Activated B cell treated with CpG ODN at 0.5 μM for 24 hours (primary cell): ENCODE measurements around the gene GZMB. TPM values are rescaled to one million over a fixed set of nuclear protein-coding genes. Genes with fewer than 3 reads are reported as not detected.
"Not testable (repeated sequence)": the region's sequence is repeated elsewhere in the genome, so short reads cannot be mapped to it uniquely, and the experiment has no call there.

Experiments
- ATAC-seq: fragments of 200-7000 bp; cut with Tn5 transposase; one replicate; pipeline ENCODE4 v1.10.0; 2021; ENCODE audit warnings: low read depth, mild to moderate bottlenecking, moderate library complexity
- CTCF ChIA-PET: fragments of 350-600 bp; sonication (Branson Sonifier 250); formaldehyde crosslinking; loops from one replicate; lab custom pipeline; 2021; ENCODE audit warnings: antibody characterized with exemption; lab: Charles Lee
- POLR2A ChIA-PET: fragments of 350-600 bp; sonication (Branson Sonifier 250); formaldehyde crosslinking; loops from one replicate; lab custom pipeline; 2021; ENCODE audit warnings: antibody characterized with exemption; lab: Charles Lee
- DNase-seq: peaks from one replicate; pipeline ENCODE4 v3.0.0; 2022
- H3K27ac Mint-ChIP-seq: one replicate; pipeline ENCODE4 v1.8.0; 2020; ENCODE audit warnings: mixed read lengths
- H3K27me3 Mint-ChIP-seq: one replicate; pipeline ENCODE4 v1.8.0; 2021; ENCODE audit warnings: mixed read lengths
- H3K36me3 Mint-ChIP-seq: one replicate; pipeline ENCODE4 v1.8.0; 2021; ENCODE audit warnings: low read depth, mixed read lengths
- H3K4me1 Mint-ChIP-seq: one replicate; pipeline ENCODE4 v1.8.0; 2021; ENCODE audit warnings: mixed read lengths
- H3K4me3 Mint-ChIP-seq: one replicate; pipeline ENCODE4 v1.8.0; 2020; ENCODE audit warnings: mild to moderate bottlenecking, mixed read lengths
- H3K9me3 Mint-ChIP-seq: one replicate; pipeline ENCODE4 v1.8.0; 2020; ENCODE audit warnings: mixed read lengths
- CTCF ChIP-seq: fragments of 200-600 bp; IDR thresholded peaks from one replicate; pipeline ENCODE4 v1.8.0; 2022; ENCODE audit warnings: antibody characterized with exemption, mild to moderate bottlenecking
- intact Hi-C: fragments of 100-400 bp; cut with micrococcal nuclease; formaldehyde crosslinking; loops from one replicate; pipeline ENCODE4 v1.15.1; 2024
- total RNA-seq: library from RNA; stranded (reverse); gene quantifications from 2 replicates; pipeline ENCODE4 v1.2.3, GENCODE V29; 2022

GZMB gene
- total RNA-seq, 1 donor from 2014 or later: 2.9 TPM

DNA sequence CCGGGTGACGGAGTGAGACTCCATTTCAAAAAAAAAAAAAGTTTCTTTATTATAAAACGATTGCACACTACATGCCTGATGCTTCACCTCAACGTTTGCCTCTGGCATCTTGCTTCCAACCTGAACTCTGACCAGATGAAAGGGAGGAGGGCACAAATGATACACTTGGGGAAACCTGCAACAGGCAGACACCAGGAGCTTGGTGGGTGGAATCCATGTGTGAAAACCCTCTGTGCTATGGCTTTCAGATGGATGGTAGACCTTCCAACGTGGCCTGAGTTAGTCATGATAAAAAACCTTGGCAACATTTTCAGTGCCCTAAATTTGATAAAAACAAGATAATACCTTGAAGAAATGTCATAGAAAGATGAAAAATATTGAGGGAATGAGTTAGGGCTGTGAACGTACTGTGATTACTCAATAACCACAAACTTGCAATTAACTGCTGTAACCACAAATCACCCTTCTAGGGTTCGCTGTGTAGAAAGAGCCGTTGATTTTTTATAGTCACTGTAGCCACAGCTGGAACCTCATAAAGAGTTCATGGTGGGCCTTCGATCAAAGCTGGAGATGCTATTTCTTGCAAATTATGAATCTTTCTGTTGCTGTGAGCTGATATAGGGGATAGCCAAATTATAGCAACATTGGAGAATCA is 26.1 kb upstream of the GZMB start:
- H3K27me3 Mint-ChIP-seq: no peaks in the 10 kb centered on the region
- no peak for TF ChIP-seq CTCF
- H3K9me3 Mint-ChIP-seq: no peaks in the 10 kb centered on the region
- no peak overlapping the region for H3K4me3 Mint-ChIP-seq
- no peak overlapping the region for H3K27ac Mint-ChIP-seq
- ChIA-PET CTCF (no interaction called here), POLR2A (interaction anchor here (0.7 kb wide), 1 partner anchor 40 kb away, joined by 3 read pairs; no protein-coding TSS in a partner anchor)
- intact Hi-C loops: no loop called here
- DNase-seq: no peak
- H3K36me3 Mint-ChIP-seq: no peaks in the 10 kb centered on the region
- no peak for ATAC-seq
- peaks cover 28% of the 10 kb centered on the region for H3K4me1 Mint-ChIP-seq

DNA sequence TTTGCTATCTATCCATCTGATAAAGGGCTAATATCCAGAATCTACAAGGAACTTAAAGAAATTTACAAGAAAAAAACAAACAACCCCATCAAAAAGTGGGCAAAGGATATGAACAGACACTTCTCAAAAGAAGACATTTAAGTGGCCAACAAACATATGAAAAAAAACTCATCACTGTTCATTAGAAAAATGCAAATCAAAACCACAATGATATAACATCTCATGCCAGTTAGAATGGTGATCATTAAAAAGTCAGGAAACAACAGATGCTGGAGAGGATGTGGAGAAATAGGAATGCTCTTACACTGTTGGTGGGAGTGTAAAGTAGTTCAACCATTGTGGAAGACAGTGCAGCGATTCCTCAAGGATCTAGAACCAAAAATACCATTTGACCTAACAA is 14.4 kb upstream of the GZMB start:
- ATAC-seq, H3K4me3 Mint-ChIP-seq, CTCF ChIA-PET, H3K36me3 Mint-ChIP-seq, POLR2A ChIA-PET, DNase-seq, H3K27me3 Mint-ChIP-seq, H3K27ac Mint-ChIP-seq, intact Hi-C loops: not testable (repeated sequence)
- H3K4me1 Mint-ChIP-seq: peaks cover 25% of the 10 kb centered on the region
- H3K9me3 Mint-ChIP-seq: peaks cover 26% of the 10 kb centered on the region

DNA sequence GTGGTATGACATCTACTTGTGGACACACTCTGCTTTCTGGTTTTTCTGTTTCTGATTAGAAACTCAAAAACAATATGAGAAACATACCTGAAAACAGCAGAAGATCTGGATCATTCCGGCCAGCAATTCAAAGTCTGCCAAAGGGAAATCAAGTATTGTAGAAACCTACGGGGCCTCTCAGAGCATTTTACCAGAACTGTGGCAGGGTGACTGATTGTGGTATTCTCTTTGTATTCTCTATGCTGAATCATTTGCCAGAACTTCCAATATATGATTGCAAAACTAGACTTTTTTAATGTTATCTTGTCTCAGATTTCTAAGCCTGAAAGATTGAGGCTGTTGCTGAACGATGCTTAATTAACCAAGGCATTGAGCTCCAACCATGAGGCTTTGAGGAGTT is 5.9 kb upstream of the GZMB start:
- peaks cover 2% of the 10 kb centered on the region for H3K27me3 Mint-ChIP-seq
- no peak overlapping the region for H3K4me3 Mint-ChIP-seq

DNA sequence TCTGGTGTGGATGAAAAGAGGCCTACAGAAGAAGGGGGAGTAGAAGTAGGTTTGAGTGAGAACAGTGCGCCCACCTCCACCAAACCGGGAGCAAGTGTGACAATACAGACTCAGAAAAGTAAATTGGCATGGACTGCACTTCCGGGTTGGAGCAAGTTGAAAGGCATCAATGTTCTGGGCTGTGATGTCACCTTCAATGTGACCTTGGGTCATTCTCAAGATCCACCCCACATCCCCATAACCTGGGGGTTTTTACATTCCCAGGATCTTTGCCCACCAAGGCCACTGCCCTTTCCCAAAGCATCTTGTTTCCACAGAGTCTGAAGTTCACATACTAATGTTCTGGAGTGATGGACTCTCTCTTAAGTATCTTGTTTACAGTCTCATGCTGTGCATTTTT is 5.3 kb upstream of the GZMB start:
- Mint-ChIP-seq H3K9me3 (no peaks in the 10 kb centered on the region), H3K4me1 (no peaks in the 10 kb centered on the region), H3K36me3 (no peaks in the 10 kb centered on the region), H3K27ac (no peak overlapping the region), H3K27me3 (peaks cover 2% of the 10 kb centered on the region), H3K4me3 (no peak overlapping the region)
- POLR2A ChIA-PET: no interaction called here
- DNase-seq (no peak), ATAC-seq (no peak)
- CTCF ChIA-PET: no interaction called here
- TF ChIP-seq CTCF: no peak
- intact Hi-C loops: no loop called here

More for the DNA sequence above, 5.9 kb upstream of the GZMB start:
- no peak for TF ChIP-seq CTCF
- ATAC-seq (no peak), DNase-seq (no peak)
- Mint-ChIP-seq H3K36me3 (no peaks in the 10 kb centered on the region), H3K27ac (no peak overlapping the region), H3K9me3 (no peaks in the 10 kb centered on the region), H3K4me1 (peaks cover 1% of the 10 kb centered on the region)
- ChIA-PET CTCF (no interaction called here), POLR2A (no interaction called here)
- intact Hi-C loops: no loop called here

- H3K4me1 Mint-ChIP-seq: no peaks in the 10 kb centered on the region
- CTCF ChIA-PET: no interaction called here
- no peak for ATAC-seq
- H3K9me3 Mint-ChIP-seq: no peaks in the 10 kb centered on the region
- peaks cover 2% of the 10 kb centered on the region for H3K27me3 Mint-ChIP-seq
- no peak overlapping the region for H3K4me3 Mint-ChIP-seq
- H3K36me3 Mint-ChIP-seq: no peaks in the 10 kb centered on the region
- no peak overlapping the region for H3K27ac Mint-ChIP-seq
- DNase-seq: no peak
- TF ChIP-seq CTCF: no peak
- POLR2A ChIA-PET: no interaction called here
- intact Hi-C loops: no loop called here
Measured at GRCh38 chr14:24633353-24633752, 637 bp downstream of the GZMB start.

DNA sequence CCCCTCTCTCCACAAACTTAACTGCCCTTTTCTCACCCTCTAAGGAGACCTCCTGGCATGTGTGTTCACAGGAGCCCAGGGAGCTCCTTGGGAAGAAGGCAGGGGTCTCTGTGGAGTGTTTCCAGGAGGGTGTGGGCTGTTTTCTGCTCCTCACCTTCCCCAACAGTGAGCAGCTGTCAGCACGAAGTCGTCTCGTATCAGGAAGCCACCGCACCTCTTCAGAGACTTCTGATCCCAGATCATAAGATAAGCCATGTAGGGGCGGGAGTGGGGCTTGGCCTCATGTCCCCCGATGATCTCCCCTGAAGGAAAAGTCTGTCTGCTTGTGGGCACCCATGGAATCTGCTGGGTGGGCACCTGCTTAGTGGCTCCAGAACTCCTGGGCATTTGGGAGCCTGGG is 1.2 kb downstream of the GZMB start:
- Mint-ChIP-seq H3K27me3 (peaks cover 2% of the 10 kb centered on the region), H3K4me3 (no peak overlapping the region), H3K9me3 (no peaks in the 10 kb centered on the region), H3K4me1 (no peaks in the 10 kb centered on the region), H3K36me3 (no peaks in the 10 kb centered on the region), H3K27ac (no peak overlapping the region)
- intact Hi-C loops: no loop called here
- DNase-seq: no peak
- no peak for TF ChIP-seq CTCF
- no peak for ATAC-seq
- POLR2A ChIA-PET: no interaction called here
- CTCF ChIA-PET: no interaction called here
